Measurements from ENCODE around the gene METTL25B.

Gene METTL25B

DNA sequence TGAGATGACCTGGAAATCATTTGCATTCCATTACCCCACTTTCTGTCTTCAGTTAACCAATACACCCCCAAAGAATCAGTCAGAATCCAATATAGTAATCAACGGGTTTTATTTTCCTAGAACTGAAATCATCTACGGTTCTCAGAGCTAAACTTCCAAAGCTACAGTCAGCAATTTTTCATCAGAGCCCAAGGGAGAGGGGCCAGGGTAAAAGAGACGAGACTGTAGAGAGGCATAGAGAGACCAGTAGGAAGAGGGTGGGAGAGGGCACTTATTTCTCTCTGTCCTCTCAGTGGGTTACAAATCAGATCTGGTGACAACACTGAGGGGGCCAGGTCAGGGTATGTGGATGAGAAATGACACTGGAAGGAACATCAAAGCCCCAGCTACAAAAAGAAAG, 13.7 kb downstream of the METTL25B start:
- peak overlapping the region; percentile 92 for H3K27ac ChIP-seq
- TF ChIP-seq ZFX (IDR thresholded peaks at IDR 0.05; ENCODE audit: borderline replicate concordance): no peak
- TF ChIP-seq, protein P1, sequence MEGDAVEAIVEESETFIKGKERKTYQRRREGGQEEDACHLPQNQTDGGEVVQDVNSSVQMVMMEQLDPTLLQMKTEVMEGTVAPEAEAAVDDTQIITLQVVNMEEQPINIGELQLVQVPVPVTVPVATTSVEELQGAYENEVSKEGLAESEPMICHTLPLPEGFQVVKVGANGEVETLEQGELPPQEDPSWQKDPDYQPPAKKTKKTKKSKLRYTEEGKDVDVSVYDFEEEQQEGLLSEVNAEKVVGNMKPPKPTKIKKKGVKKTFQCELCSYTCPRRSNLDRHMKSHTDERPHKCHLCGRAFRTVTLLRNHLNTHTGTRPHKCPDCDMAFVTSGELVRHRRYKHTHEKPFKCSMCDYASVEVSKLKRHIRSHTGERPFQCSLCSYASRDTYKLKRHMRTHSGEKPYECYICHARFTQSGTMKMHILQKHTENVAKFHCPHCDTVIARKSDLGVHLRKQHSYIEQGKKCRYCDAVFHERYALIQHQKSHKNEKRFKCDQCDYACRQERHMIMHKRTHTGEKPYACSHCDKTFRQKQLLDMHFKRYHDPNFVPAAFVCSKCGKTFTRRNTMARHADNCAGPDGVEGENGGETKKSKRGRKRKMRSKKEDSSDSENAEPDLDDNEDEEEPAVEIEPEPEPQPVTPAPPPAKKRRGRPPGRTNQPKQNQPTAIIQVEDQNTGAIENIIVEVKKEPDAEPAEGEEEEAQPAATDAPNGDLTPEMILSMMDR (IDR thresholded peaks at IDR 0.05): no peak

DNA sequence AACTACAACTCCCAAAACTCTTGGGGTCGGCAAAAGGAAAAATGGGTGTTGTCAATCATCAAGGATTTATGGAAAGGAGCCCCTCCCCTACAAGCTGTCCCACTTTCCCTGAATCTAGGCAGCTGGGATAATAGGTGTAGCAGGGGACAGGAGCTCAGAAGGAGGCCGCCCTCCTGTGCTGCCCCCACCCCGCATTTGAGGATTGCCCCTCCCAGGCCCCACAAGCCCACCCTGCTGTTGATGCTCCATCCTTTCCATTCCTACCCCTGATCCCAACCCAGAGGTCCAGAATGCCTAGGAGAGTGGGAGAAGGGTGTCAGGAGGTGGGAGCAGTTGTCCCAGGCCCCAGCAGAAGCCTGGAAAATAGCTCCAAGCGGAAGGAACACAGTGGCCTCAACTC, 14.5 kb downstream of the METTL25B start:
- no peak for TF ChIP-seq ZFX (IDR thresholded peaks at IDR 0.05; ENCODE audit: borderline replicate concordance)
- TF ChIP-seq, protein P1 (IDR thresholded peaks at IDR 0.05): no peak
- peak overlapping the region; percentile 92; the same call in 1 of the 2 replicates for H3K27ac ChIP-seq

DNA sequence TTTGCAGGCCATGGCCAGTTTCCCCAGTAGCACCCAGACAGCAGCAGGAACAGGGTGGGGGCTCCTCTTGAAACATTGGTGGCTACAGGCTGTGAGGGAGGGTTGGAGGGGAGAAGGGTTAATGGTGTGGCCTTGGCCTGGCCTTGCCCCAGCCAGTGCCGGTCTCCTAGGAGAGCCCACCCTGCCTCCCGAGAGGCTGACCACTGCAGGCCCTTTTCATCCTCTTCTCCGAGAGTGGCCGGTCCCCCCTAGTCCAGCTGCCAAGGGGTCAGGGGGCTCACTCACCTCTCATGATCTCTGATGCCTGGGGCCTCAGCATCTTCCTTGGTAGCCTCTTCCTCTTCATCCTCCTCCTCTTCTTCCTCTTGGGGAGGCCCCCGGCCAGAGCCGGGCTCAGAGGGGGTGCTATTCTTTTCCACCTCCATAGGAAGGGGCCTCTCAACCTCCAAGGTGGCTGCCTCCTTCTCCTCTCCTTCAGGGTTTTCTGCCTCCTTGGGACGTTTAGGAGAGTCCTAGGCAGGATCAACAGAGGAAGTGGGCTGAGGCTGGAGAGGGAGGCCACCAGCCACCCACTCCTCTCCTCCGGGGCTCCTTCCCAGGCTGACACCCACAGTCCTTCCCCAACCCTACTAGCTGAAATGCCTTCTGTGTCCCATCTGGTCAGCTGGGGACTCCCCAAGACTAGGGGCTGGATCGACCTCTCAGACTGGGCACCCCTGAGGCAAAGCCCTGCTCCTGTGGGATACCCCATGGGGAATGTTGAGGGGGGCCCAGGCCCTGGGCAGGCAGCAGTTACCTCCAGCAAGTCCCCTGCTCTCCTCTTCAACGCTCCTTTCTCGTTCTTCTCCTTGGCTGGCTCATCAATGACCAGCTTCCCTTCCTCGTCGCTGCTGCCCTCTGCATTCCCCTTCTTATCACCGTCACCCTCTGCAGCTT, 15.4 kb downstream of the METTL25B start:
- H3K27ac ChIP-seq: peak overlapping the region; percentile 92; the same call in 1 of the 2 replicates
- no peak for TF ChIP-seq ZFX (IDR thresholded peaks at IDR 0.05; ENCODE audit: borderline replicate concordance)
- TF ChIP-seq, protein P1 (IDR thresholded peaks at IDR 0.05): no peak

DNA sequence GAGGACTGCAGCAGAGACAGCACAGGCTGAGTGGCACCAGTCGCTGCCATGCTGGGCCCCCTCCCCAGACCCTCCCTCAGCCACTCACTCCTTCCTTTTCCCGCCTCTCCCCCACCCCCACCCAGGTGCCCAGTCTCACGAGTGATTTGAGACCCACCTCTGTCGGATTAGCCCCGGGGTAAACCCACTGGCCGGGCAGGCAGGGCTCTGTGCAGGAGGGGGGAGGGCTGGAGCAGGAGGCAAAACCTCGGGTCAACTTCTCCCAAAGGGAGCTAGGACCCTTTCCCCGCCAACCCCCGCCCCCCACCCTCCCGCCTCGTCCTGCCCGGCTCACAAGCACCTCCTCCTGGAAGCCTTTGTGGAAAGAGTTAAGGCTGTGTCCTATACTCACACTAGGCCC, 16.1 kb downstream of the METTL25B start:
- 0 out of 2 replicates have a peak overlapping the region, but pooled peaks have one; percentile 97 for H3K27ac ChIP-seq
- TF ChIP-seq, protein P1 (IDR thresholded peaks at IDR 0.05): no peak
- no peak for TF ChIP-seq ZFX (IDR thresholded peaks at IDR 0.05; ENCODE audit: borderline replicate concordance)

DNA sequence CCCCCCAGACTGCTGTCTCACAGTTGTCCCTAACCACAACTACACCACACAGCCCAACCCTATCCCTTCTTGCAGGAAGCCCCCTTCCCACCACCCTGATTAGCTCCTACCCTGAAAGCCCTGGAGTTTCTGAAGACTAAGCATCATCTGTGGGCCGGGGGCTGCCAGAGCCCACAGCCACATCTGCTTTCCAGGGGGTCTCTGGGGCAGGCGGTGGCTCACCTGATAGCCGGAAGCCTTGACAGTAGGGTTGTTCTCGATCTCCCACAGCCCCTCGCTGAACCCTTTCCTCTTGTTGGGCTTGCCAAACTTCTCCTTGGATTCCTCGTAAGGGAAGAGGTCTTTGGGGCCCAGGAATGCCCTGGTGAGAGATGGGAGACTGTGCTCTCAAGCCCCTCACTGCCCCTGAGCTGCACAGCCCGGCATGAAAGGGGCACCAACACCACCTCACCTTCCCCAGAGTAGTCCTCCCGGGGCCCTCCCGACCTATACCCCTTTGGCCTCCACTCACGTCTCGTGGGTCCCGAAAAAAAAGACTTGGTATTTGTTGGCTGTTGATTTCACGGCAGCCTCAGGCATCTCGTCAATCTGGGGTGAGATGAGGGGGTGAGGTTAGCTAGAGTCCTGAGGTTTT, 16.6 kb downstream of the METTL25B start:
- H3K27ac ChIP-seq: peak overlapping the region; percentile 97; the same call in 1 of the 2 replicates
- TF ChIP-seq ZFX (IDR thresholded peaks at IDR 0.05; ENCODE audit: borderline replicate concordance): no peak

DNA sequence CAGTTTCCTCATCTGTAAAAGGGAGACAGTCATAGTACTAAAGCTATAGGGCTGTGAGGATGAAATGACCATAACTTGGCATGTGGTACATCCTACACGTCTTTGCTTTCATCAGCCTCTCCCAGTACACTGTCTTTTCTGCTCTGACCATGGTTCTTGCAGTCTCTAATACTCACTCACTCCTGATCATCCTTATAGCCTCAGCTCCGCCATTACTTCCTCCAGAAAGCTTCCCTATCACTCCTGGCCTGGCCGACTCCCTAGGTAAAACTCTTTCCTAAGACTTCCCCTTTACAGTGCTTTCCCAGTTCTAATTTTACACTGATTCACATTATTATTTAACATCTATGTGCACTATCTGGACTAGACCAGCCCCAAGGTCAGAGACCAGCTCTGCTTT, 17.6 kb downstream of the METTL25B start:
- TF ChIP-seq, protein P1 (IDR thresholded peaks at IDR 0.05): no peak
- TF ChIP-seq ZFX (IDR thresholded peaks at IDR 0.05; ENCODE audit: borderline replicate concordance): no peak

DNA sequence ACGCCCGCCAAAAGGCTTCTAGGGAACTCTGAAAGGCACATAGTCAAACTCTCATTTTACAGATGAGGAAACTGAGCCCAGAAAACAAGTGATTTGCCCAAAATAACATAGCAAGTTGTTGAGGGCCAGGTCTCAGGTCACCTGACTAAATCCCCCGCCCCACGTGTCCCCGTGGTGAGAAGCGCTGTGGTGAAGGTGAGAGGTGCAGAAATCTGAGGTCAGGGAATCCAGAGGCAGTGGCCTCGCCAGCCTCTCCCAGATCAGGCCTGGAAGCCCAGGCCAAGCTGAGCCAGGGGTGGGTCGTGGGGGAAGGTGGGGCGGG, 18.1 kb downstream of the METTL25B start:
- TF ChIP-seq, protein P1 (IDR thresholded peaks at IDR 0.05): no peak
- TF ChIP-seq ZFX (IDR thresholded peaks at IDR 0.05; ENCODE audit: borderline replicate concordance): no peak

More for the DNA sequence above, 17.6 kb downstream of the METTL25B start:
- peak overlapping the region; percentile 97 for H3K27ac ChIP-seq

More for the DNA sequence above, 18.1 kb downstream of the METTL25B start:
- peak overlapping the region; percentile 97 for H3K27ac ChIP-seq

Data from 22Rv1 (cell line).